PFSK-1 (cell line): ENCODE results near the gene C1QB.

Experiments used
- POLR2AphosphoS5 ChIP-seq: IDR thresholded peaks from 2 replicates; pipeline ENCODE4 v1.6.1; 2012; ENCODE audit warnings: low read depth, mild to moderate bottlenecking, control low read depth, low read length, moderate library complexity
- REST ChIP-seq, 2 experiments: IDR thresholded peaks; 2 replicates each; pipeline versions ENCODE4 v1.6.1 to v1.8.0; 2011 to 2012; ENCODE audit warnings: low read depth in 2 of 2, low read length in 2 of 2, control low read depth in 1 of 2, inconsistent platforms in 1 of 2, mild to moderate bottlenecking in 1 of 2, moderate library complexity in 1 of 2; ENCODE audit not compliant: insufficient read depth in 1 of 2
- TAF1 ChIP-seq: IDR thresholded peaks from 2 replicates; pipeline ENCODE4 v1.6.1; 2012; ENCODE audit warnings: low read length, control low read depth, borderline replicate concordance; ENCODE audit not compliant: insufficient read depth

- no peak for TF ChIP-seq TAF1
- TF ChIP-seq POLR2AphosphoS5: no peak
- no peak for TF ChIP-seq REST (IDR thresholded peaks at IDR 0.05; ENCODE audit: insufficient read depth in 1 of 2, low read depth in 2 of 2, low read length in 2 of 2)
These were observed 9.1 kb upstream of the C1QB start for GRCh38 chr1:22643928-22644327.
